Subcutaneous adipose tissue (tissue), 4 donors: ENCODE results near the gene ANKDD1A. TPM values are rescaled to one million over a fixed set of nuclear protein-coding genes. Genes with fewer than 3 reads are reported as not detected.

ENCODE experiments used
- total RNA-seq, 4 donors: library from RNA; depleted of rRNA; stranded (reverse); fragments of >200 nt; gene quantifications; one replicate each; pipeline ENCODE4 v1.1.0, GENCODE V29; 2016
- TF ChIP-seq, protein P1 (sequence below): fragments of 450-650 bp; IDR thresholded peaks from one replicate; pipeline ENCODE4 v1.5.1; 2016; ENCODE audit warnings: low read depth, mild to moderate bottlenecking, control low read depth, antibody characterized with exemption, moderate library complexity

The ANKDD1A gene
- total RNA-seq, 4 donors from 2014 or later, result 13.8 to 27.3 (median 15.2) TPM

- TF ChIP-seq, protein P1, sequence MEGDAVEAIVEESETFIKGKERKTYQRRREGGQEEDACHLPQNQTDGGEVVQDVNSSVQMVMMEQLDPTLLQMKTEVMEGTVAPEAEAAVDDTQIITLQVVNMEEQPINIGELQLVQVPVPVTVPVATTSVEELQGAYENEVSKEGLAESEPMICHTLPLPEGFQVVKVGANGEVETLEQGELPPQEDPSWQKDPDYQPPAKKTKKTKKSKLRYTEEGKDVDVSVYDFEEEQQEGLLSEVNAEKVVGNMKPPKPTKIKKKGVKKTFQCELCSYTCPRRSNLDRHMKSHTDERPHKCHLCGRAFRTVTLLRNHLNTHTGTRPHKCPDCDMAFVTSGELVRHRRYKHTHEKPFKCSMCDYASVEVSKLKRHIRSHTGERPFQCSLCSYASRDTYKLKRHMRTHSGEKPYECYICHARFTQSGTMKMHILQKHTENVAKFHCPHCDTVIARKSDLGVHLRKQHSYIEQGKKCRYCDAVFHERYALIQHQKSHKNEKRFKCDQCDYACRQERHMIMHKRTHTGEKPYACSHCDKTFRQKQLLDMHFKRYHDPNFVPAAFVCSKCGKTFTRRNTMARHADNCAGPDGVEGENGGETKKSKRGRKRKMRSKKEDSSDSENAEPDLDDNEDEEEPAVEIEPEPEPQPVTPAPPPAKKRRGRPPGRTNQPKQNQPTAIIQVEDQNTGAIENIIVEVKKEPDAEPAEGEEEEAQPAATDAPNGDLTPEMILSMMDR, result no peak
Measured at GRCh38 chr15:64888336-64888735, 23.4 kb upstream of the ANKDD1A start.

DNA sequence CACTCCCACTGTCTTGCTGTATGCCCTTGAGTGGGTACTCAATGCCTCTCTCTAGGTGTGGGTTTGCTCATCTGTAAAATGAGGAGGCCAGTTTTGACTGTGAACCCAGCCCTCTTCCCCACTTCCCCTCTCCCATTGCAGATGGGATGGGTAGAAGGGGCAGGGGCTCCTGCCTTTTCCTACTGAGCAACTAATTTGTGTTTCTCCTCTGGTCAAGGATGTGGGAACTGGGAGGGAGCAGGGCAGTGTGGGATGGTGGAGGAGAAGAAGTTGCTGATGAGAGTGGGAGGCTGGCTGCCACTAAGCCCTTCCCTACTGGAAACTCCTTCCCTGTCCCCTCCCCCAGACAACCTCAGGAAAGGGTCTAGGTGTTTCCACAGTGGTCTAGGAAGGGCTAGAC is 20.1 kb upstream of the ANKDD1A start:
- TF ChIP-seq, protein P1, result no peak

DNA sequence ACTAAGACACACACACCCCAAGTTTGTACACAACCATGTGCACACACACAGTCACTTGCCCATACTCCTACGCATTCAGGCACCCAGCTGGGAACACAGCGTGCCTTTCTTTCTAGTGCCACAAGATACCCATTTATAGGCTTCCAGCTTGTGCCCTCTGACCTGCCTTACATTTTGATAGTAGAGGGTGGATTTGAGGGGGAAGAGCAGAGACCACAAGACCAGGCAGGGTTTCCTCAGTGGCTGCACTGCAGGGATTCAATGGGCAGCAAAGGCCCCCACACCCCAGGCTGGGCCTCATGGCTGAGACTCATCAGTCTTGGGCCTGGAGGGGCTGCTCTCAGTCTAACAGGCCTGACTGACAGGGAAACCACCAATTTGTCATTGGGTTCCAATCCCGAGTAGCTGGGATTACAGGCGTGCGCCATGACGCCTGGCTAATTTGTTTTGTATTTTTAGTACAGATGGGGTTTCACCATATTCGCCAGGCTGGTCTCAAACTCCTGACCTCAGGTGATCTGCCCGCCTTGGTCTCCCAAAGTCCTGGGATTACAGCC is 18.8 kb upstream of the ANKDD1A start:
- TF ChIP-seq, protein P1, result no peak

- TF ChIP-seq, protein P1, result no peak
Measured at GRCh38 chr15:64893481-64894394, 18.0 kb upstream of the ANKDD1A start.

DNA sequence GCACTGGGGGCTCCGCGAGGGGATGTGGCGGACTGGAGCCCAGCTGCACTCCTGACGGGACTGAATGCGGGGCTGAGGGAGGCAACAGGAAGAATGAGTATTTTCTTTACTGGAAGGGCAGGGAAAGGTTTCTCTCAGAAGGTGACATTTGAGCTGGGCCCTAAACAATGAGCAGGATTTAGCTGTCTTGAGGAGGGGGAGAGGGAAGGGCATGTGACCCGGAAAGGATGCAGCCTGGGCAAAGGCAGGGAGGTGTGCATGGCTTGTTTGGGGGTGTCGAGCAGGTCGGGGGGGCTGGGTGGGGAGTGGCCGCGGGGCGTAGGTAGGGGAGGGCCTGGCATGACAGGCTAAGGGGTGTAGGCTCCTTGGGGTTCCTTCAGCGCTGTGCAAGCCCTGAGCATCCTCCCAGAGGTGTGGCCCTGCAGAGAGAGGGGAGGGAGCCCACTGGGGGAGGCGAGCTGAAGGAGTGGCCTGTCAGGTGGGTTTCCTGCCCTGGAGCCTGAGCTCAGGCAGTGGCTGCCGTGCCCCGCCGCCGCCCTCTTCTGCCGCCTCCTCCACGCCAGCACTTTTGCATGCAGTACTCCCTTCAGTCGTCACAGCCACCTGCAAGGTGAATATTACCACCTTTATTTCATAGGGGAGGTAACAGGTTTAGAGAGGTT is 17.2 kb upstream of the ANKDD1A start:
- TF ChIP-seq, protein P1, result no peak

DNA sequence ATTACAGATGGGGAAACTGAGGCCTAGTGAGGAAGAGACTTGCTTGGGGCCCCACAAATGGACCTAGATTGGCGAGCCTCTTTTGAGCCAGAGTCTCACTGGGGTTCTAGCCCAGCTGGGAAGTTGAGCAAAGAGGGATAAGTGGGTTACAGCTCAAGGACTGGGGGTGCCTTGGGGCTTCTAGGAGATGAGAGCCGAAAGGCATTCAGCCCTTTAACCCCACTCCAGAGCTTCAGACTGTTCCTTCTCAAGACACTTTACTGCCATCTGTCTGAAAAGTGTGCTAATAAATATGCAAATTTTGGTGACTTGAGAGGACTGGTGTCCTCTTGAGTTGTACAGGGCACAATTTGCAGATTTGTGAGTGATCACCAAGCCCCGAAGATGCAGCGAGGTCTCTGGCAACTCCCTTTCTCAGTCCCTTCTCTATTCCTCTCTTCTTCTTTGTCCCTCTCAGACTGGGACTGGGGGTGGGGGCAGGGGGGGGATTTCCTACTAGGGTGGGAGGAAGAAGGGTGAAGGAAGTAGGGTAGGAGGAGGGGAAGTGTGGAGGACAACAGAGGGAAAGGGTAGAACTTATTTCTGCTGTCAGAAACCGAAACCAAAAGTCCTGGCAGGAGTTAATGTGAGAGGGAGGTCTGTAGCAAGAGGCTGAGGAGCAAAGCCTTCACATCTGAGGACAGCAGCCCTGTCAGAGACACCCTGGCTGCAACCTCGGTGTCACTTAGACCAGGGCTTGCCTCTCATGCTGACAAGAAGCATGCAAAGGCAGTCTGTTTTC is 16.2 kb upstream of the ANKDD1A start:
- TF ChIP-seq, protein P1, result no peak
